HG02938 (cell line): Measurements from ENCODE around the gene KCNK15.

Experiments used
- ATAC-seq: cut with Tn5 transposase; IDR thresholded peaks from one replicate; pipeline ENCODE4 v1.9.1; 2021; ENCODE audit warnings: mild to moderate bottlenecking, moderate library complexity; ENCODE audit not compliant: unreplicated experiment

Gene KCNK15

GRCh38 chr20:44733341-44734069 is 12.2 kb upstream of the KCNK15 start:
- no peak for ATAC-seq

DNA sequence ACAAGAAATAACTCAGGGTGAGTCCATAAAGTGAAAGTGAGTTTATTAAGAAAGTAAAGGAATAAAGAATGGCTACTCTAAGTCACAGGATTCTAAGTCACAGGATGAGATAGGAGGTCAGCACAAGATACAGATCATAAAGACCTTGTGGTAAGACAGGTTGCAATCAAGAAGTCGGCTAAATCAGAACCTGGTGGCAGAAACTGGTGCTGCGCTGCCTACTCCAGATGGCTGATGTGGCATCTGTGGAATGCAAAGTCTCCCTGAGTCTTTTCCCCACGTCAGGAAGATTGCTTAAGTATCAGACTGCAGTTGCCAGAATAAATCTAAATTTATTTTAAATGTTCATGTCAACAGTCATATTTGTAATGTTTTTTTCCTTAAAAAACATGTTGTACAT is 10.7 kb upstream of the KCNK15 start:
- ATAC-seq: no peak

DNA sequence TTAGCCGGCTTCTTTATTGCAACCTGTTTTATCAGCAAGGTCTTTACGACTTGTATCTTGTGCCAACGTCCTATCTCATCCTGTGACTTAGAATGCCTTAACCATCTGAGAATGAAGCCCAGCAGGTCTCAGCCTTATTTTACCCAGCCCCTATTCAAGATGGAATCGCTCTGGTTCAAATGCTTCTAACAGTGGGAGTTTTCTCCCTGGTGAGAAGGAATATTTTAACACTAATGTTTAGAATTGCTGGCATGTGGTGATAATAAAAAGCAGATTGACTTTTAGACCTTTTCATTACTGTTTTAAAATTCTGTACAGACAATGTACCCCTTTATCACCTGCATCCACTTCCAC is 9.9 kb upstream of the KCNK15 start:
- ATAC-seq: no peak

- no peak for ATAC-seq
These were observed 9.3 kb upstream of the KCNK15 start for GRCh38 chr20:44736170-44737021.

- ATAC-seq: no peak
These were observed 8.5 kb upstream of the KCNK15 start for GRCh38 chr20:44737116-44737515.

DNA sequence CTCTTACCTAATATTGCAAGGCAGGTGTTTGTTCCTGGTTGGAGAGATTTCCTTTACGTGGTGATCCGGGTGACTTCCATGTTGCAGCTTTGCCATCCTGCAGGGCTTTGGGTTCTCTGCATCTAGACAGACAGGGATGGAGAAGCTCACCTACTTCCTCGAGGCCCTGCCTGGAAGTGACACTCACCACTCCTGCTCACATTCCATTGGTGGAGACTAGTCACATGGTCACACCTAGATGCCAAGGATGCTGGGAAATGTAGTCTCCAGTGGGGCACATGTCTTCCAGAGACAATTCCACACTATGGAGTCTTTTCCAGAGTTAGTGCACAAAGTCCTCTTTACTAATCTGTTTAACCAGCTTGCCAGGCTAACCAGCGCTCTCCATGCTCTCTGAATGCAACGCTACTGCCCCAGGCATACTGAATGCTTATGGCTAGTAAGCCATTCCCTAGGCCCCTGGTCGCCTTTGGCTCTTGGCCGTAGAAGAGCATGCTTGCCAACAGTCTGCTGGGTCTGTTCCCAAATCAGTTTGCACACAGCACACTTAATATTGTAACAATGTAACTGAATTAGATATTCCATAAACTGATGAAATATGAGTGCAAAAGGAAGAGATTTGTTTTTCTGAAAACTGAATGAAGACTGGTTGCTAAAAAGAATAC is 6.7 kb upstream of the KCNK15 start:
- ATAC-seq: no peak

- ATAC-seq: no peak
These were observed 5.7 kb upstream of the KCNK15 start for GRCh38 chr20:44739942-44740341.

DNA sequence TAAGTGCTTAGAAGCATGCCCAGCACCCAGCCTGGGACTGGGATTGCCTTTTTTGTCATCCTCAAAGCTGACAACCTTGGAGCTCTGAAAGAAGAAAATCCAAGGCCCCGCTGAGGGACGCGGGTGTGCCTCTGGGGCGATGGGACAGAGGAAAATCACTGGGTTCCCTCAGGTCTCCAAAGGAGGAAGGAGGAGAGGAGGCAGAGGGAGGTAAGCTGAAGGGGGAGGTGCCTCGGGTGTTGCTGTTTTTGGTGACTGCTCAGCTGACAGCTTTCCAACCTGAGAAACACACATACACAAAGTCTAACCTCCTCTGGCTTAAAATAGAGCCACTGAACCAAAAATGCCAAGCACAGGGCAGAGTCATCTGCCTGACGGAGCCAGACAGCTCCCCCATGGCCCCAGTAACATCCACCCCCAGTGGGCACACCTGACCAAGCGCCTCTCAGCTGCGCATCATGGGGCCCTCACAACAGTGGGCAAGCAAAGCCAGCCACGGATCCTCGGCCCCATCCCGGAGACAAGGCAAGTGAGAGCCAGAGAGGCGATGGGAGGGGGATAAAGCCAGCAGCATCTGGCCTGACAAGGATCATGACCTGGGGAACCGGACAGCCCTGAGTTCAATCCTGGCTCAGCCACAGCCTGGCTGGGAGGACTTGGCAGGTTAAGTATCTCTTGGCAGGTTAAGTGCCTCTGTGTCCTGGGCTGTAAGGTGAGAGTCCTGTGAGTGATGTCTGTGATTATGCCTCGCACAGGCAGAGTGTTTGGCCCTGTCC is 3.2 kb upstream of the KCNK15 start:
- no peak for ATAC-seq

- ATAC-seq: no peak
These were observed 2.5 kb upstream of the KCNK15 start for GRCh38 chr20:44743080-44743701.

DNA sequence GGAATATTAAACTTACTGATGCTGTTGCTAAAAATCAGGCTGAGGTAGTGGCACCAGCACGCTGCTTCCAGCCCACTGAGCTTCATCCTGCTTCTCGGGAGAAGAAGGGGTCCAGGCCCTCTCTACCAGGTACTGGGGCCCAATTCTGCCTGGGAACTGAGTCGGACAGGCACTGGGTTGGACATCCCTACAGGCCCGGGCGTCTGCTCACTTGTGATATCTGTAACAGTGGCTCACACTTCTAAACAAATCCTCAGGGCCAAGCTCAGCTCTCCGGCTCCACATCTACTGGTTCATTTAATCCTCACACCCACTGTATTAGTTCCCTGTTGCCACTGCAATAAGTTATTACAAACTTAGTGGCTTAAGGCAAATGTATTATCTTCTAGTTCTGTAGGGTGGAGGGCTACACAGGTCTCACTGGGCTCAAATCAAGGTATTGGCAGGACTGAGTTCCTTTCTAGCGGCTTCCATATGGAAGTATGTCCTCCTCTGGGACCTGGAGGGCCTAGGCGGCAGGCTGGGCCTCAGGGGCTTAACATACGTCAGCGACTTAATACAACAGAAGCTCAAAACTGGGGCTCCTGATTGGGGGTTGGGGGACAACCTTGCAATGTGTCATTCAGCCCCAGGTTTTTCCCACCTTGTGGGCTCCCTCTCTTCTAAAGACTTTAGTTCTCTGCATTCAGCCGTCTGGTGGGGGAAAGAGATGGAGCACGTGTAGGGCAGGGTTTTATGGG is 1.6 kb upstream of the KCNK15 start:
- ATAC-seq: no peak

GRCh38 chr20:44745122-44745597 is 505 bp upstream of the KCNK15 start:
- ATAC-seq: no peak

DNA sequence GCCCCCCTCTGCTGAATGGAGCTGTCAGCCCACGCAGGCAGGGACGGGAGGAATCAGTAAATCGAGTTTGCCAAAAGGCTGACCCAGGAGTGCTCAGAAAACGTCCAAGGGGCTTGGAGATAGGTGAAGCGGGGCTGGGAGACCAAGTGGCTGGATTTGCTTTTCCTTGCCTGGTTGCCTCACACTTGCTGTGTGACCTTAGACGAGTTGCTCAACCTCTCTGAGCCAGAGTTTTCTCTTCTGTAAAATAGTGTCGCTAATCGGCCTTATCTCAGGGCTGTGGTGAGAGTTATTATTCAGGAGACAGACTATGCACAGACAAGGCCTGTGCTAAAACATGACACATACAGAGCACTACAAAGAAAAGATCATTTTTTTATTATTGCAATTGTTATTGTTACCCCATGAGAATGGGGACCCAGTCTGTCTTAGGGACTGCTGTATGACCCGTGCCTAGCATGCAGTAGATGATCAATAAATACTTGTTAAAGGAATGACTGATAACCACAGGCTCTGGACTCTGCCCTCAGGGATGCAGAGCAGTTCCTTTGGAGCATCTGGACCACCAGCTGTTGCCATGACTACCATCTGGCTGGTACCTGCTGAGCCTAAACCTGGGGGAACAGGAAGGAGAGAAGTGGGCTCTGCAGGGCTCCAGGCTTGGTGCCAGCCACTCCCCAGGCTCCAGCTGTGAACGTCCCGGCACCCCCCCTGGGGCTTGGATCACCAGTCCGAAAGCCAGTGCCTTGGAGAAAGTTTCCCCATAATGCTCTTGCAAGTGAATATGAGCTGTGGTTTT is 901 bp downstream of the KCNK15 start:
- ATAC-seq: no peak

DNA sequence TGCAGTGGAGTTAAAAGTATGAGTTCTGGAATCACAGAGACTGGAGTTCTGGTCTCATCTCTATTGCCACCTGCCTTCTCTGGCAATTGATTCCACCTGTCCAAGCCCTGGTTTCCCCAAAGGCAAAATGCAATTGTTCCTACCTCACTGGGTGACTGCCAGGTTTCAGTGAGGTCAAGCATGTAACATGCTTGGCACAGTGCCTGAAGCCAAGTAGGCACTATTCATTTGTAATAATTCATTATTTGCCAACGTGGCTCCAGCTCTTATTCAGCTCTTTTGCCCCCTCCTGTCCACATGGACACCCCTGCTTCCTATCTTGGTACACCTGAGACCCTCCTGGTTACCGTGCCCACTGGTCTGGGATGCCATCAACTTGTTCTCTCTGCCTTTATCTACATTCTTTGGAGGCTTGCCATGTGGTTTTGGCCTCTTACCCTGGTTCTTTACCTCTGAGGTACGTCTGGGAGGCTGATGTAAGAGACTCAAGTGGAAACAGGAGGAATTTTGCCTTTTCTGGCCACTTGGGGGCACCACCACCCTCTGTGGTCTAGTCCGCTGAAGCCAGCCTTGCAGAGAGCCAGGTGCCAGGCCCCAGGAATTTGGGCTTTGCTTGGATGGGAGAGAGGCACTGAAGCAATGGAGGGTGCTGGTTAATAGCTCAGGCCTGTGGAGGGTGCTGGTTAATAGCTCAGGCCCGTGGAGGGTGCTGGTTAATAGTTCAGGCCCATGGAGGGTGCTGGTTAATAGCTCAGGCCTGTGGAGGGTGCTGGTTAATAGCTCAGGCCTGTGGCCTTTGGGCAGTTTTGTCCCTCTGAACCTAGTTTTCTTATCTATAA is 1.7 kb downstream of the KCNK15 start:
- ATAC-seq: no peak

- ATAC-seq: no peak
These were observed 2.3 kb downstream of the KCNK15 start for GRCh38 chr20:44748005-44748370.

DNA sequence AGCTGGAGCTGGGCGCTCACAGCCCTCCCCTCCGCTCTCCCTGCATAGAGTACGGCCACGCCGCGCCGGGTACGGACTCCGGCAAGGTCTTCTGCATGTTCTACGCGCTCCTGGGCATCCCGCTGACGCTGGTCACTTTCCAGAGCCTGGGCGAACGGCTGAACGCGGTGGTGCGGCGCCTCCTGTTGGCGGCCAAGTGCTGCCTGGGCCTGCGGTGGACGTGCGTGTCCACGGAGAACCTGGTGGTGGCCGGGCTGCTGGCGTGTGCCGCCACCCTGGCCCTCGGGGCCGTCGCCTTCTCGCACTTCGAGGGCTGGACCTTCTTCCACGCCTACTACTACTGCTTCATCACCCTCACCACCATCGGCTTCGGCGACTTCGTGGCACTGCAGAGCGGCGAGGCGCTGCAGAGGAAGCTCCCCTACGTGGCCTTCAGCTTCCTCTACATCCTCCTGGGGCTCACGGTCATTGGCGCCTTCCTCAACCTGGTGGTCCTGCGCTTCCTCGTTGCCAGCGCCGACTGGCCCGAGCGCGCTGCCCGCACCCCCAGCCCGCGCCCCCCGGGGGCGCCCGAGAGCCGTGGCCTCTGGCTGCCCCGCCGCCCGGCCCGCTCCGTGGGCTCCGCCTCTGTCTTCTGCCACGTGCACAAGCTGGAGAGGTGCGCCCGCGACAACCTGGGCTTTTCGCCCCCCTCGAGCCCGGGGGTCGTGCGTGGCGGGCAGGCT is 4.6 kb downstream of the KCNK15 start:
- no peak for ATAC-seq

- ATAC-seq: no peak
These were observed 6.7 kb downstream of the KCNK15 start for GRCh38 chr20:44752099-44752931.

DNA sequence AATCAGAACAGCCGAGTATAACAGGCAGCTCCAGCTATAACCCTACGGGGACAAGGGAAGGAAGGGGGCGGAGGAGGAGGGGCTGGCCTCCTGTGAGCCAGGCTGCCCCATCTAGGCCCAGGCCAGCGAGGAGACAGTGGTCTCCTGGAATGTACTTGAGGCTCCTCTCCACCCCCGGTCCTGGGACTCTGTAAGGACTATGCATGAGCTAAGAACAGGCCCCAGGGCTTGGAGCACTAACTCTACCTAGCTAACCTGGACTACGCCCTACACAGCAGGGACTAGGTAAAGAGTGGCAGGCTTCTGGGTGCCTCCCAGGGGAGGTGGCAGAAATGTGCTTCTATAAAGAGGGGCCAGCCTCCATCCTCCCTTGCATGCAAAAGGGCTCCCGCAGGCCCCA is 8.9 kb downstream of the KCNK15 start:
- no peak for ATAC-seq
